Stimulated activated naive B cell treated with anti-CD40 and anti-IgM and Interleukin-4, amounts not matched to agents 10 μg/mL and 1 μg/mL and 100 μg/mL, for 72 hours (primary cell): ENCODE measurements around the gene EFNA3.

ENCODE experiments used
- ATAC-seq, 2 donors: fragments of 150-1000 bp; cut with Tn5 transposase; replicated peaks; 2 replicates each; pipeline ENCODE4 v1.10.0; 2021; ENCODE audit warnings: moderate library complexity in 1 of 2
- DNase-seq: peaks from one replicate; pipeline ENCODE4 v3.0.0; 2021
- H3K27ac Mint-ChIP-seq: one replicate; pipeline ENCODE4 v1.8.0; 2022; ENCODE audit warnings: mild to moderate bottlenecking, mixed read lengths
- H3K27me3 Mint-ChIP-seq, 2 donors: one replicate each; pipeline ENCODE4 v1.8.0; 2022; ENCODE audit warnings: mixed read lengths in 2 of 2
- H3K36me3 Mint-ChIP-seq, 2 donors: one replicate each; pipeline ENCODE4 v1.8.0; 2022; ENCODE audit warnings: mixed read lengths in 2 of 2, mild to moderate bottlenecking in 1 of 2
- H3K4me1 Mint-ChIP-seq, 2 donors: one replicate each; pipeline ENCODE4 v1.8.0; 2022; ENCODE audit warnings: mixed read lengths in 2 of 2, mild to moderate bottlenecking in 1 of 2
- H3K4me3 Mint-ChIP-seq, 2 donors: one replicate each; pipeline ENCODE4 v1.8.0; 2022; ENCODE audit warnings: mild to moderate bottlenecking in 2 of 2, mixed read lengths in 2 of 2, moderate library complexity in 1 of 2
- H3K9me3 Mint-ChIP-seq, 2 donors: one replicate each; pipeline ENCODE4 v1.8.0; 2022; ENCODE audit warnings: mixed read lengths in 2 of 2, mild to moderate bottlenecking in 1 of 2

Gene EFNA3

GRCh38 chr1:155040358-155041093, 38.1 kb upstream of the EFNA3 start:
- ATAC-seq: no peak
- H3K4me3 Mint-ChIP-seq: no peak overlapping the region
- peaks cover 14 to 33% of the 10 kb centered on the region in 2 donors for H3K27me3 Mint-ChIP-seq
- no peak for DNase-seq
- H3K9me3 Mint-ChIP-seq: no peaks in the 10 kb centered on the region
- H3K27ac Mint-ChIP-seq: no peak overlapping the region
- no peaks in the 10 kb centered on the region for H3K36me3 Mint-ChIP-seq
- peaks cover 9 to 10% of the 10 kb centered on the region in 2 donors for H3K4me1 Mint-ChIP-seq

DNA sequence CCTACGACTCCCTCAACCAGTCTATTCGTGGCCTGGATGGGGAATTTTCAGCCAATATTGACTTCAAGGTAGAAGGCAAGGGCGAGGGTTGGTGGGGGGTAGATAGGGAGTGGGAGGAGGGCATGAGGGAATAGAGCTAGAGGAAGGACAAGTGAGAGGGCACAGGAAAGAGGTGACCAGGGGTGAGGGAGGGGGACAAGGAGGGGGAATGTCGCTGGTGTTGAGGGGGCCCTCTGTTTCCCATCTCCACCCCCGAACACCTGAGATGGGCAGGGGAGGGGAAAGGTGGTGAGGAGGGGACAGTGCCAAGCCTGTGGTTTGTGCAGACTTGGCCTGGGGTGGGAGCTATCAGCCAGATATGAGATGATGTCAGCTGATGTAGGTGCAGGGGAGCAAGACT, 35.8 kb upstream of the EFNA3 start:
- Mint-ChIP-seq H3K9me3 (no peaks in the 10 kb centered on the region), H3K27me3 (peaks cover 14 to 25% of the 10 kb centered on the region in 2 donors), H3K4me1 (peaks cover 9 to 11% of the 10 kb centered on the region in 2 donors), H3K36me3 (no peaks in the 10 kb centered on the region), H3K4me3 (no peak overlapping the region), H3K27ac (no peak overlapping the region)
- ATAC-seq (no peak), DNase-seq (no peak)

DNA sequence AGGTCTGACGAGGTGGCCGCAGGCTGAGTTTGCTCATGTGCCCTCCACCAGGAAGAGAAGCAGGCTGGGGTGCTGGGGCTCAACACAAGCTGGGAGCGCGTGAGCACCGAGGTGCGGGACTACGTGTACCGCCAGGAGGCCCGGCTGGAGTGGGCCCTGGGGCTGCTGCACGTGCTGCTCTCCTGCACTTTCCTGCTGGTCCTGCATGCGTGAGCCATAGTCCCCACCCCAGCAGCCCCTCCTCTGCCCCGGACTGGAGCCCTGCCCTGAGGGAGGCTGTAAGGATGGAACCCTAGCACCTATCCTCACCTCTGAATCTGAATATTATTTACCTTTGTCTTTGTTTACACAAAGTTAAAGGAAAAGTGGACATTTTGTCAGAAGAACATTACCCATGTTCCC, 35.3 kb upstream of the EFNA3 start:
- DNase-seq (no peak), ATAC-seq (no peak)
- Mint-ChIP-seq H3K27ac (no peak overlapping the region), H3K27me3 (peaks cover 9 to 19% of the 10 kb centered on the region in 2 donors), H3K36me3 (no peaks in the 10 kb centered on the region), H3K4me1 (peaks cover 9 to 11% of the 10 kb centered on the region in 2 donors), H3K4me3 (no peak overlapping the region), H3K9me3 (no peaks in the 10 kb centered on the region)

- no peak overlapping the region for H3K27ac Mint-ChIP-seq
- no peak for ATAC-seq
These were observed 34.8 kb upstream of the EFNA3 start for GRCh38 chr1:155043793-155044192.

GRCh38 chr1:155044365-155044764, 34.3 kb upstream of the EFNA3 start:
- H3K27ac Mint-ChIP-seq: no peak overlapping the region
- ATAC-seq (no peak), DNase-seq (no peak)
- no peaks in the 10 kb centered on the region for H3K9me3 Mint-ChIP-seq
- no peak overlapping the region for H3K4me3 Mint-ChIP-seq
- H3K36me3 Mint-ChIP-seq: no peaks in the 10 kb centered on the region
- H3K27me3 Mint-ChIP-seq: peaks cover 2 to 9% of the 10 kb centered on the region in 2 donors
- H3K4me1 Mint-ChIP-seq: peaks cover 9 to 11% of the 10 kb centered on the region in 2 donors

More at GRCh38 chr1:155043793-155044192, 34.8 kb upstream of the EFNA3 start:
- Mint-ChIP-seq H3K4me1 (peaks cover 9 to 11% of the 10 kb centered on the region in 2 donors), H3K27me3 (peaks cover 5 to 14% of the 10 kb centered on the region in 2 donors), H3K4me3 (no peak overlapping the region), H3K36me3 (no peaks in the 10 kb centered on the region), H3K9me3 (no peaks in the 10 kb centered on the region)
- DNase-seq: no peak

GRCh38 chr1:155044812-155045657, 33.6 kb upstream of the EFNA3 start:
- peak; percentile 32 for DNase-seq

GRCh38 chr1:155048449-155049334, 29.9 kb upstream of the EFNA3 start:
- Mint-ChIP-seq H3K4me3 (no peak overlapping the region), H3K27me3 (no peaks in the 10 kb centered on the region), H3K4me1 (peaks cover 36 to 43% of the 10 kb centered on the region in 2 donors), H3K36me3 (no peaks in the 10 kb centered on the region), H3K9me3 (no peaks in the 10 kb centered on the region), H3K27ac (no peak overlapping the region)
- DNase-seq (no peak), ATAC-seq (no peak)

More at GRCh38 chr1:155044812-155045657, 33.6 kb upstream of the EFNA3 start:
- Mint-ChIP-seq H3K4me1 (peaks cover 15% of the 10 kb centered on the region in 2 donors), H3K36me3 (no peaks in the 10 kb centered on the region), H3K4me3 (no peak overlapping the region), H3K27ac (no peak overlapping the region), H3K9me3 (no peaks in the 10 kb centered on the region), H3K27me3 (peaks cover 0 to 6% of the 10 kb centered on the region in 2 donors)
- ATAC-seq: peak; percentile 96

DNA sequence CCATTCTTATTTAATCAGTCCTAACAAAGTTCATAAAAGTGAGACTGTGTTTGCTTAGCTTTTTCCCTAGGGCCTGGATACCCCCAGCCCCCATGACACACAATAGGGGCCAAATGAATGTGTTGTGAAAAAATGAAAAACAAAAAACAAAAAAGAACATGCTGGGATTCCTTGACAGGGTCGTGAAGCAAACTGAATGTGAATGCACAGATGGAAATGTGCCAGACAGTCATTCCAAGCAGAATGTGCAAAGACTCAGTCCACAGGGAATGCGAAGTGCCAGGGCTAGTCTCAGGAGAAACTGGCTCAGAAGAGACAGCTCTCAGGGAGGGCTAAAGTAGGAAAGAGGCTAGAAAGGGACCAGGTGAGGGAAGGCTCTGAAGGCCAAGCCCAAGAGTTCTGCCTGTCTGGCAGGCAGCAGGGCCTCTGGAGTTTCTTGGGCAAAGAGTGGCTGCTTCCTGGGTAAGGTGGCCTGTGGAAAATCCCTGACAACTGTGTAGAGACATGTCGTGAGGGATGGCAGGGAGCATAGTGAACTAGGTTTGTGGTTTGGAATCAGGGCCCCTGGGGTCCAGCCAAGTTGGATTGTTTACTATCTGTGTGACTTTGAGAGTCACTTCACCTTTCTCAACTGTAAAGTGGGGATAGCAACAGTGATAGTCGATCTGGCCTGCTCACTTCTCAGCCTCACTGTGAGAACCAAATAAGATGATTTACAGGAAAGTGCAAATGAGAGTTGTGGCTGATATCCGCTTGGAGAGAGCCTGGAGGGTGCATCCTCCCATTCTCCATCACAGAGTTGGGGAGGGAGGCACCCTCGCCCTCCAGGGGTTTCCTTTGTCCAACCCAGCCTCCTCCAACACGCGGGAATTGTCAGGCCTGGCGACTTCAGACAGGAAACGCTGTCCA, 28.7 kb upstream of the EFNA3 start:
- Mint-ChIP-seq H3K4me3 (peak overlapping the region; percentile 83 to 89), H3K27ac (peak overlapping the region; percentile 31), H3K9me3 (no peaks in the 10 kb centered on the region), H3K27me3 (no peaks in the 10 kb centered on the region), H3K4me1 (peaks cover 30 to 37% of the 10 kb centered on the region in 2 donors), H3K36me3 (peaks cover 0 to 4% of the 10 kb centered on the region in 2 donors)
- DNase-seq (no peak), ATAC-seq (no peak)

DNA sequence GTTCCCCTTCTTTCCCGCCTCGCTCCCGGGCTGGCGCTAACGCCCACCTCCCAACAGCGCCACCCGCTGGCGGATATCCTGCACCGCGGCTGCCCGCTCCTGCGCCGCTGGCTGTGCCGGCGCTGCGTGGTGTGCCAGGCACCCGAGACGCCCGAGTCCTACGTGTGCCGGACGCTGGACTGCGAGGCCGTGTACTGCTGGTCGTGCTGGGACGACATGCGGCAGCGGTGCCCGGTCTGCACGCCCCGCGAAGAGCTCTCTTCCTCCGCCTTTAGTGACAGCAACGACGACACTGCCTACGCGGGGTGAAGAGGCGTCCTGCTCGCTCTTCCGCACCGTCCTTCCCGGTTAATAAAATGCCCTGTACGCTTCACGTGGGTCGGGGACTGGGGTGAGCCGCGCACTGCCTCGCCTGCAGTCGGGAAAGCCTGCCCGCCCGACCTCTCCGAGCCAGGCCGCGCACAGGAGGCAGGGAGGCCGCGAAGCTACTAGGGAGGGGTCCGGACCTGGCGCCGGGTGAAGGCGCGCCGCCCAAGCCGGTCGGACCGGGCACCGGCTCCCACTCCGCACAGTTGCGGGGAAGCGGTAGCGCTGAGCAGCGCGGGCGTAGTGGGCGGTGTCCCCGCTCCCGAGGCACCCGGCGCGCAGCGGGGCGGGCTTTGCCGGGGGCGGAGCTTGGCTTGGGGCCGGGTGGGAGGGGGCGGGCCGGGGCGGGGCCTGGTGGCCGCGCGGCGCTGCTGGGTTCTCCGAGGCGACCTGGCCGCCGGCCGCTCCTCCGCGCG, 27.9 kb upstream of the EFNA3 start, which contains the start of gene ADAM15:
ADAM15 (plus strand) TSS at position 757 of the 782 bp plus-strand sequence. CDS start 71 bp downstream, outside the sequence.
- peak; percentile 67 for DNase-seq
- Mint-ChIP-seq H3K27me3 (no peaks in the 10 kb centered on the region), H3K4me3 (peak within 1 kb of the TSS; percentile 86 to 89), H3K9me3 (no peaks in the 10 kb centered on the region), H3K4me1 (peaks cover 25 to 34% of the 10 kb centered on the region in 2 donors), H3K36me3 (peaks cover 5 to 9% of the 10 kb centered on the region in 2 donors), H3K27ac (peak within 1 kb of the TSS; percentile 86)
- ATAC-seq: peak; percentile 80 to 83

DNA sequence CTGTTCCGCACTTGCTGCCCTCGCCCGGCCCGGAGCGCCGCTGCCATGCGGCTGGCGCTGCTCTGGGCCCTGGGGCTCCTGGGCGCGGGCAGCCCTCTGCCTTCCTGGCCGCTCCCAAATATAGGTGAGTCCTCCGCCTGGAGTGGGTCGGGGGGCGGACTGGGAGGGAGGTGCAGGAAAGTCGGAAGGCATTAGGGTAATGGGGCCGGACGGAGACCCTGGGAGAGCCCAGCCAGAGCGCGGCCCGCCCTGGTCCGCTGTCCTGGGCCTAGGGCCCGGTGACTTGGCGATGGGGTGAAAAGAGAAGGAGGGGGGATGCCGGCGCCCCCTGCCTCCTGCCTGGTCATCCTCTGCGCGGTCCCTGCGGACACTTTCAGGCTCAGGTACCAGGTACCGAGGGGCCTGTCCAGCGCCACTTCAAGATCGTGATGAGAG, 27.3 kb upstream of the EFNA3 start:
- peaks cover 11 to 15% of the 10 kb centered on the region in 2 donors for H3K36me3 Mint-ChIP-seq
- DNase-seq (no peak), ATAC-seq (peak; percentile 14 to 18)
- H3K4me1 Mint-ChIP-seq: peaks cover 25 to 34% of the 10 kb centered on the region in 2 donors
- no peaks in the 10 kb centered on the region for H3K27me3 Mint-ChIP-seq
- H3K9me3 Mint-ChIP-seq: no peaks in the 10 kb centered on the region
- H3K27ac Mint-ChIP-seq: no peak overlapping the region
- peak overlapping the region; percentile 86 for H3K4me3 Mint-ChIP-seq

DNA sequence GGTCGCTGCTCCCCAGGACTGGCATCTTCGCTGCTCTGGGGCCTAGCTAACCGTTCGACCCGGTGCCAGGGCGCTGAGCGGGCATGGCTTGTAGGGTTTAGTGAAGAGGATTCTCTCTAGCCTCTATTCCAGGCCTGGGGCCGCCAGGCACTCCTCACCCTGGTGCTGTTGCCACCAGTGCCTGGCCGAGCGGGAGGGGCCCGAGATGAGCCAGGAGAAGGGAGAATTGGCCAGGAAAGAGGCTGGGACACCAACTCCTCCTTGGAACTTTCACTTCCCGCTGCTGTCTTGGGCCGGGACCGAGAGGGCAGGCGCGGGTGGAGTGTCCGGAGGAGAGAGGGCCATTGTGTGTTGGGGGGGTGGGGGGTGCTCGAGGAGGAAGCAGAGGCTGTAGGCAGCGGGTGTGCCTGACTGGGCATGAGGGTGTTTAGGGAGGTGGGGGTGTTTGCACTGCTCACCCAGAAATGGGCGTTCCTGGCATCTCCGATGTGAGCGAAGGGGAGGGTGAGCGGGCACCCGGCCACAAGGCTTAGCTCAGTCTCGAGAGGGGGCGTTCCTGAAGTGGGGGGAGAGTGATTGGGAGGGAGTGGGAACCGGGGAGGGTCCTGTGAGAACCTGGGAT, 26.7 kb upstream of the EFNA3 start:
- no peaks in the 10 kb centered on the region for H3K9me3 Mint-ChIP-seq
- peak; percentile 46 to 52 for ATAC-seq
- peak overlapping the region; percentile 14 for H3K27ac Mint-ChIP-seq

More for the DNA sequence above, 26.7 kb upstream of the EFNA3 start:
- peaks cover 25 to 34% of the 10 kb centered on the region in 2 donors for H3K4me1 Mint-ChIP-seq
- H3K36me3 Mint-ChIP-seq: peaks cover 16 to 18% of the 10 kb centered on the region in 2 donors
- H3K27me3 Mint-ChIP-seq: no peaks in the 10 kb centered on the region
- no peak for DNase-seq
- peak overlapping the region; percentile 86 for H3K4me3 Mint-ChIP-seq
